ENCODE results near the gene DDX52.

DNA sequence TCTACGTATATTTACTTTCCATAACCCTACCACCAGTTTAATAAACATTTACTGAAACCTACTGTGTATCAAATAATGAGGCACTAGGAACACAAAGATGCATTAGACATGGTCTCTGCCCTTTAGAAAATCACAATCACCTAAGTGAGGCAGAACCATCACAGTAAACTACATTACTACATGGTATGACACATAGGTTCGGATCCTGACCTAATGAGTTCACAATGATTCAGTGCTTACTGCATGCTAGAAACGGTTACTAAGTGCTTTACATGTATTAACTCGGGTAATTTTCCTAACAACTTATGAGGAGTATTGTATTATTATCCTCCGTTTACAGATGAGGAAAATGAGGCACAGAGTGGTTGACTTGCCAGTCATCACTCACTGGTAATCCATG lies 28.9 kb downstream of the DDX52 start:
- TF ChIP-seq, protein P1, sequence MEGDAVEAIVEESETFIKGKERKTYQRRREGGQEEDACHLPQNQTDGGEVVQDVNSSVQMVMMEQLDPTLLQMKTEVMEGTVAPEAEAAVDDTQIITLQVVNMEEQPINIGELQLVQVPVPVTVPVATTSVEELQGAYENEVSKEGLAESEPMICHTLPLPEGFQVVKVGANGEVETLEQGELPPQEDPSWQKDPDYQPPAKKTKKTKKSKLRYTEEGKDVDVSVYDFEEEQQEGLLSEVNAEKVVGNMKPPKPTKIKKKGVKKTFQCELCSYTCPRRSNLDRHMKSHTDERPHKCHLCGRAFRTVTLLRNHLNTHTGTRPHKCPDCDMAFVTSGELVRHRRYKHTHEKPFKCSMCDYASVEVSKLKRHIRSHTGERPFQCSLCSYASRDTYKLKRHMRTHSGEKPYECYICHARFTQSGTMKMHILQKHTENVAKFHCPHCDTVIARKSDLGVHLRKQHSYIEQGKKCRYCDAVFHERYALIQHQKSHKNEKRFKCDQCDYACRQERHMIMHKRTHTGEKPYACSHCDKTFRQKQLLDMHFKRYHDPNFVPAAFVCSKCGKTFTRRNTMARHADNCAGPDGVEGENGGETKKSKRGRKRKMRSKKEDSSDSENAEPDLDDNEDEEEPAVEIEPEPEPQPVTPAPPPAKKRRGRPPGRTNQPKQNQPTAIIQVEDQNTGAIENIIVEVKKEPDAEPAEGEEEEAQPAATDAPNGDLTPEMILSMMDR (IDR thresholded peaks at IDR 0.05; ENCODE audit: low read length): no peak
- TF ChIP-seq EZH2 (IDR thresholded peaks at IDR 0.05; ENCODE audit: borderline replicate concordance, low read length): no peak

Measured in OCI-LY1 (cell line).